ENCODE measurements around the gene DNAAF8.

DNAAF8 gene

GRCh38 chr16:4765511-4766474, 31.5 kb downstream of the DNAAF8 start:
- H3K4me3 ChIP-seq (ENCODE audit: low read length): peak overlapping the region; percentile 97
- H3K27me3 ChIP-seq (ENCODE audit: control insufficient read depth, insufficient read depth, low read length): no peaks in the 10 kb centered on the region
- H3K4me1 ChIP-seq (ENCODE audit: control insufficient read depth, insufficient read depth, low read length): peaks cover 18% of the 10 kb centered on the region
- peak overlapping the region; percentile 98 for H3K9ac ChIP-seq (ENCODE audit: low read depth, low read length)
- no peaks in the 10 kb centered on the region for H3K9me3 ChIP-seq (replicated peaks; ENCODE audit: low read length)
- peak overlapping the region; percentile 88 for H3K4me2 ChIP-seq (ENCODE audit: low read length)
- peaks cover 32% of the 10 kb centered on the region for H3K36me3 ChIP-seq (ENCODE audit: insufficient read depth, low read length)

- H3K4me1 ChIP-seq (ENCODE audit: control insufficient read depth, insufficient read depth, low read length): peaks cover 18% of the 10 kb centered on the region
Measured at GRCh38 chr16:4766875-4767628, 32.7 kb downstream of the DNAAF8 start, which contains the start of gene ZNF500. Gene ZNF500 (minus strand): TSS chr16:4767162. CDS start chr16:4765978, 1,184 bp downstream.

GRCh38 chr16:4767872-4768548, 33.7 kb downstream of the DNAAF8 start:
- H3K9me3 ChIP-seq (replicated peaks; ENCODE audit: low read length): no peaks in the 10 kb centered on the region
- H3K4me1 ChIP-seq (ENCODE audit: control insufficient read depth, insufficient read depth, low read length): peaks cover 18% of the 10 kb centered on the region
- H3K4me2 ChIP-seq (ENCODE audit: low read length): peak overlapping the region; percentile 97
- peak overlapping the region; percentile 79 for H3K9ac ChIP-seq (ENCODE audit: low read depth, low read length)
- peaks cover 19% of the 10 kb centered on the region for H3K36me3 ChIP-seq (ENCODE audit: insufficient read depth, low read length)
- H3K27me3 ChIP-seq (ENCODE audit: control insufficient read depth, insufficient read depth, low read length): no peaks in the 10 kb centered on the region
- H3K4me3 ChIP-seq (ENCODE audit: low read length): peak overlapping the region; percentile 76

More at GRCh38 chr16:4766875-4767628, 32.7 kb downstream of the DNAAF8 start, which contains the start of gene ZNF500:
- Histone ChIP-seq H3K9me3 (replicated peaks; ENCODE audit: low read length) (no peaks in the 10 kb centered on the region), H3K27me3 (ENCODE audit: control insufficient read depth, insufficient read depth, low read length) (no peaks in the 10 kb centered on the region), H3K4me2 (ENCODE audit: low read length) (peak within 1 kb of the TSS; percentile 97), H3K9ac (ENCODE audit: low read depth, low read length) (peak within 1 kb of the TSS; percentile 98), H3K4me3 (ENCODE audit: low read length) (peak within 1 kb of the TSS; percentile 97), H3K36me3 (ENCODE audit: insufficient read depth, low read length) (peaks cover 26% of the 10 kb centered on the region)

- H3K9me3 ChIP-seq (replicated peaks; ENCODE audit: low read length): no peaks in the 10 kb centered on the region
- peaks cover 18% of the 10 kb centered on the region for H3K4me1 ChIP-seq (ENCODE audit: control insufficient read depth, insufficient read depth, low read length)
- peaks cover 14% of the 10 kb centered on the region for H3K36me3 ChIP-seq (ENCODE audit: insufficient read depth, low read length)
- peak overlapping the region; percentile 79 for H3K9ac ChIP-seq (ENCODE audit: low read depth, low read length)
- H3K4me3 ChIP-seq (ENCODE audit: low read length): peak overlapping the region; percentile 76
- peak overlapping the region; percentile 97 for H3K4me2 ChIP-seq (ENCODE audit: low read length)
- no peaks in the 10 kb centered on the region for H3K27me3 ChIP-seq (ENCODE audit: control insufficient read depth, insufficient read depth, low read length)
Measured at GRCh38 chr16:4768549-4769305, 34.4 kb downstream of the DNAAF8 start.

GRCh38 chr16:4769306-4769638, 34.9 kb downstream of the DNAAF8 start:
- Histone ChIP-seq H3K4me2 (ENCODE audit: low read length) (peak overlapping the region; percentile 97), H3K9ac (ENCODE audit: low read depth, low read length) (peak overlapping the region; percentile 59), H3K9me3 (replicated peaks; ENCODE audit: low read length) (no peaks in the 10 kb centered on the region), H3K4me1 (ENCODE audit: control insufficient read depth, insufficient read depth, low read length) (peaks cover 18% of the 10 kb centered on the region), H3K27me3 (ENCODE audit: control insufficient read depth, insufficient read depth, low read length) (no peaks in the 10 kb centered on the region), H3K36me3 (ENCODE audit: insufficient read depth, low read length) (peaks cover 9% of the 10 kb centered on the region), H3K4me3 (ENCODE audit: low read length) (peak overlapping the region; percentile 76)

GRCh38 chr16:4771646-4772045, 37.3 kb downstream of the DNAAF8 start:
- H3K9ac ChIP-seq (ENCODE audit: low read depth, low read length): no peak overlapping the region
- H3K4me3 ChIP-seq (ENCODE audit: low read length): no peak overlapping the region
- no peak overlapping the region for H3K4me2 ChIP-seq (ENCODE audit: low read length)
- no peaks in the 10 kb centered on the region for H3K9me3 ChIP-seq (replicated peaks; ENCODE audit: low read length)
- no peaks in the 10 kb centered on the region for H3K36me3 ChIP-seq (ENCODE audit: insufficient read depth, low read length)
- peaks cover 2% of the 10 kb centered on the region for H3K27me3 ChIP-seq (ENCODE audit: control insufficient read depth, insufficient read depth, low read length)
- H3K4me1 ChIP-seq (ENCODE audit: control insufficient read depth, insufficient read depth, low read length): peaks cover 8% of the 10 kb centered on the region

- H3K36me3 ChIP-seq (ENCODE audit: insufficient read depth, low read length): no peaks in the 10 kb centered on the region
- no peak overlapping the region for H3K9ac ChIP-seq (ENCODE audit: low read depth, low read length)
- peaks cover 2% of the 10 kb centered on the region for H3K27me3 ChIP-seq (ENCODE audit: control insufficient read depth, insufficient read depth, low read length)
- H3K9me3 ChIP-seq (replicated peaks; ENCODE audit: low read length): no peaks in the 10 kb centered on the region
- H3K4me3 ChIP-seq (ENCODE audit: low read length): no peak overlapping the region
- H3K4me2 ChIP-seq (ENCODE audit: low read length): no peak overlapping the region
- peaks cover 8% of the 10 kb centered on the region for H3K4me1 ChIP-seq (ENCODE audit: control insufficient read depth, insufficient read depth, low read length)
Measured at GRCh38 chr16:4772351-4772750, 38.0 kb downstream of the DNAAF8 start.

- Histone ChIP-seq H3K9me3 (replicated peaks; ENCODE audit: low read length) (no peaks in the 10 kb centered on the region), H3K9ac (ENCODE audit: low read depth, low read length) (no peak overlapping the region), H3K4me3 (ENCODE audit: low read length) (no peak overlapping the region)
Measured at GRCh38 chr16:4775005-4775404, 40.7 kb downstream of the DNAAF8 start.

GRCh38 chr16:4776141-4776705, 41.9 kb downstream of the DNAAF8 start:
- H3K4me3 ChIP-seq (ENCODE audit: low read length): no peak overlapping the region
- no peak overlapping the region for H3K4me2 ChIP-seq (ENCODE audit: low read length)
- no peaks in the 10 kb centered on the region for H3K36me3 ChIP-seq (ENCODE audit: insufficient read depth, low read length)
- H3K27me3 ChIP-seq (ENCODE audit: control insufficient read depth, insufficient read depth, low read length): peaks cover 2% of the 10 kb centered on the region
- H3K4me1 ChIP-seq (ENCODE audit: control insufficient read depth, insufficient read depth, low read length): no peaks in the 10 kb centered on the region
- H3K9ac ChIP-seq (ENCODE audit: low read depth, low read length): no peak overlapping the region
- no peaks in the 10 kb centered on the region for H3K9me3 ChIP-seq (replicated peaks; ENCODE audit: low read length)

More at GRCh38 chr16:4775005-4775404, 40.7 kb downstream of the DNAAF8 start:
- no peak overlapping the region for H3K4me2 ChIP-seq (ENCODE audit: low read length)
- peaks cover 2% of the 10 kb centered on the region for H3K27me3 ChIP-seq (ENCODE audit: control insufficient read depth, insufficient read depth, low read length)
- H3K36me3 ChIP-seq (ENCODE audit: insufficient read depth, low read length): no peaks in the 10 kb centered on the region
- no peaks in the 10 kb centered on the region for H3K4me1 ChIP-seq (ENCODE audit: control insufficient read depth, insufficient read depth, low read length)

- peaks cover 2% of the 10 kb centered on the region for H3K27me3 ChIP-seq (ENCODE audit: control insufficient read depth, insufficient read depth, low read length)
- H3K4me2 ChIP-seq (ENCODE audit: low read length): no peak overlapping the region
- no peak overlapping the region for H3K4me3 ChIP-seq (ENCODE audit: low read length)
- H3K9ac ChIP-seq (ENCODE audit: low read depth, low read length): no peak overlapping the region
- no peaks in the 10 kb centered on the region for H3K36me3 ChIP-seq (ENCODE audit: insufficient read depth, low read length)
- H3K9me3 ChIP-seq (replicated peaks; ENCODE audit: low read length): no peaks in the 10 kb centered on the region
- no peaks in the 10 kb centered on the region for H3K4me1 ChIP-seq (ENCODE audit: control insufficient read depth, insufficient read depth, low read length)
Measured at GRCh38 chr16:4777339-4778049, 43.2 kb downstream of the DNAAF8 start.
